Activated T-helper 9 cell treated with anti-CD3 and anti-CD28 coated beads, Interleukin-2, amount 50 U/mL, for 16 hours (primary cell): Measurements from ENCODE around the gene PRIM1.
"Not testable (repeated sequence)": the region's sequence is repeated elsewhere in the genome, so short reads cannot be mapped to it uniquely, and the experiment has no call there.

ENCODE experiments used
- DNase-seq: peaks from one replicate; pipeline ENCODE4 v3.0.0-alpha.2; 2020; ENCODE audit warnings: low read depth

The PRIM1 gene

DNA sequence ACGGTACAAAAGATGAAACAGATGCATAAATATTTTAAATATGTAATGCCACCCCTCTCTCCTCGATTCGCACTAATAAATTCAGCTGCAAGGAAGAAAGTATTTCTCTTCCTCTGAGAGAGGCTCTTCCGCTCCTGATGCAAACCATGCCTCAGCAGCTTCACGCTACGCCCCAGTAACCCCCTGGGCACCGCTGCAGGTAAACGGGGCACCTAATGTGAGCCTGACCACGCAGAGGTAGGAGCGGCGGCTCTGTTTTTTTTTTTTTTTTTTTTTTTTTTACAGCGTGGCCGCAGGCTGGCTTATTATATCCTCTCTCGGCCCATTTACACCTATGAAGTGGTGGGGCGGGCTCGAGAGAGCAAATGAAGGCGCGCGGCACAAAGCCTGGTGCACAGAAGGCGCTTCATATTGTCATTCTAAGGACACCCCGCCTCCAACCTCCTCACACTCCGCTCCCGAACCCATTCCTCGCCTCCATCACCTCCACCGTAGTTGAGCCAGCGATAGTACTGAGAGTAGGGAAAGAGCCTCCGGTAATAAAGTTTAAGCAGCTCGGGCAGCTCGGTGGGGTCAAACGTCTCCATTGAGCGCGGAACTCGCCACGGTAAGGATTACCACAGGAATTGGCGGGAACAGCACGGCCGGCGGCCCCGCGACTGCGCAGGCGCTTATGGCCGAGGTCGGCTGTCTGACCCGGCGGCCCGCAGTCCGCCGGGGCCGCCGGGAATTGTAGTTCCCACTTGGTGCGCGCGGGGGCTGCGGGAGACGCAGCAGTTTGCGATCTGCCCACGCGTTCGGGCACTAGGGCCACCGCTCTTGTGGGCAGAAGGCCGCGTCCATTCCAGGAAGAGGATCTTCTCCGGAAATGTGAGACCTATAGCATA is at the start of gene PRIM1:
TSS of gene PRIM1 (minus strand) at position 612 of the 887 bp plus-strand sequence. CDS start at position 587, 25 bp downstream.
- peak; percentile 79 for DNase-seq

- DNase-seq, result no peak
These were observed 48.1 kb upstream of the PRIM1 start for GRCh38 chr12:56800221-56800620.

DNA sequence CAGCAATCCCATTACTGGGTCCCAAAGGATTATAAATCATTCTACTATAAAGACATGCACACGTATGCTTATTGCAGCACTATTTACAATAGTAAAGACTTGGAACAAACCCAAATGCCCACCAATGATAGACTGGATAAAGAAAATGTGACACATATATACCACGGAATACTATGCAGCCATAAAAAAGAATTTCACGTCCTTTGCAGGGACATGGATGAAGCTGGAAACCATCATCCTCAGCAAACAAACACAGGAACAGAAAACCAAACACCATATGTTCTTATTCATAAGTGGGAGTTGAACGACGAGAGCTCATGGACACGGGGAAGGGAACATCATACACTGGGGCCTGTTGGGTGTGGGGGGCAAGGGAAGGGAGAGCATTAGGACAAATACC is 47.2 kb upstream of the PRIM1 start:
- DNase-seq, result not testable (repeated sequence)

GRCh38 chr12:56795791-56796190 is 43.7 kb upstream of the PRIM1 start:
- not testable (repeated sequence) for DNase-seq

DNA sequence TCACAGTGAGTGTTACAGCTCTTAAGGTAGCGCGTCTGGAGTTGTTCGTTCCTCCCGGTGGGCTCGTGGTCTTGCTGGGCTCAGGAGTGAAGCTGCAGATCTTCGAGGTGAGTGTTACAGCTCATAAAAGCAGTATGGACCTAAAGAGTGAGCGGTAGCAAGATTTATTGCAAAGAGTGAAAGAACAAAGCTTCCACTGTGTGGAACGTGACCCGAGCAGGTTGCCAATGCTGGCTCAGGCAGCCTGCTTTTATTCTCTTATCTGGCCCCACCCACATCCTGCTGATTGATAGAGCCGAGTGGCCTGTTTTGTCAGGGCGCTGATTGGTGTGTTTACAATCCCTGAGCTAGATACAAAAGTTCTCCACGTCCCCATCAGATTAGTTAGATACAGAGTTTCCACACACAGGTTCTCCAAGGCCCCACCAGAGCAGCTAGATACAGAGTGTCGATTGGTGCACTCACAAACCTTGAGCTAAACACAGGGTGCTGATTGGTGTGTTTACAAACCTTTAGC is 43.0 kb upstream of the PRIM1 start:
- not testable (repeated sequence) for DNase-seq

DNA sequence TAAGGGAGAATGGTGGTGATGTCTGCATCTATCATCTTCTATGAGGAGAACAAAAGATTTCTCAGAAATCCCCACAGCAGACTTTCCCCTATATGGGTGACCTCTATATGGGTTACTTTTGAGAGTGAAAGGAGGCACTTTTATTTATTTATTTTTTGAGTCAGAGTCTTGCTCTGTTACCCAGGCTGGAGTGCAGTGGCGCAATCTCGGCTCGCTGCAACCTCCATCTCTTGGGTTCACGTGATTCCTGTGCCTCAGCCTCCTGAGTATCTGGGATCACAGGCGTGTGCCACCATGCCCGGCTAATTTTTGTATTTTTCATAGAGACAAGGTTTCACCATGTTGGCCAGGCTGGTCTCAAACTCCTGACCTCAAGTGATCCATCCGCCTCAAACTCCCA is 41.0 kb upstream of the PRIM1 start:
- not testable (repeated sequence) for DNase-seq

DNA sequence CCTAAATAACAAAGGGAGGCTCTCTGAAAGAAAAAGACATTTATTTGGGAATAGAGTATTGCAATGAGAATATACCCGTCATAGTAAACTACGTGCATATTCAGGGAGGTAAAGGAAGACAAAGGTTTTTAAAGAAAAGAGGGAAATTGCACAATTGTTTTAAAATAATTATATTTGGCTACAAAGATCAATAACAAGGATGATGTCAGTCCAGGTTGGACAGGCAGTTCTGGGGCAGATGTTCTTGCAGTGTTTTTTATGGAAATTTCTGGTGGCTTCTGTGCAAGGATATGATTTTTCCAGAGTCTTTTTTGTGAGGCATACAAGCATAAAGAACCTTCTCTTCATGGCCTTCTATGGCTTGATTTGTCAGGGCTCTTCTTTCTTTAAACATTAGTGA is 40.6 kb upstream of the PRIM1 start:
- no peak for DNase-seq

GRCh38 chr12:56789429-56789828 is 37.3 kb upstream of the PRIM1 start:
- not testable (repeated sequence) for DNase-seq

- DNase-seq, result no peak
These were observed 35.4 kb upstream of the PRIM1 start for GRCh38 chr12:56787498-56787897.

- no peak for DNase-seq
These were observed 33.8 kb upstream of the PRIM1 start for GRCh38 chr12:56785874-56786273.

DNA sequence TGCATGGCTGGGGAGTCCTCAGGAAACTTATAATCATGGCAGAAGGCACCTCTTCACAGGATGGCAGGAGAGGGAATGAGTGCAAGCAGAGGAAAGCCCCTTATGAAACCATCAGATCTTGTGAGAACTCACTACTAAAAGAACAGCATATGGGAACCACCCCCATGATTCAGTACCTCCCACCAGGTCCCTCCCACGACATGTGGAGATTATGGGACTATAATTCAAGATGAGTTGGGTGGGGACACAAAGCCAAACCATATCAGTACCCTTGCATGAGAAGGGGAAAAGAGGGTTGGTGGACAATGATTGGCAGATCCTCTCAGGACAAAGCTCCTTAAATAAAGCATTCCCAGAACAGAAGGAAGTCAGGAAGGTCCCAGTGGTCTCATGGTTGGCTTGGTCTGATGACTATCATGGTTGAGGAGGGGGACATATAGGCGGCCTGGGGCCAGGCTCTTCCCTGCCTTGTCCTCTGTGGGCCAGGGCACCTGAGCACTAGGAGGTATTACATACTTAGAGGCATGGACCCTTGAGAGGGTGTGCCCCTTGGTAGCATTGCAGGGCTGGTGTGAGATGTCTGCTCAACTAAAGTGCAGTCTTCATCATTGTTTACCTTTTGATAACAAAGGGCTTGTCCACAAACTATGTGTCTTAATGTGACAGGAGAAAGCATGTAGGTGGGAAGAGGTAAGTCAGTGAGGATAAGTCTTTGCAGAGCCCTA is 33.2 kb upstream of the PRIM1 start:
- DNase-seq, result no peak

GRCh38 chr12:56781726-56782125 is 29.6 kb upstream of the PRIM1 start:
- no peak for DNase-seq

DNA sequence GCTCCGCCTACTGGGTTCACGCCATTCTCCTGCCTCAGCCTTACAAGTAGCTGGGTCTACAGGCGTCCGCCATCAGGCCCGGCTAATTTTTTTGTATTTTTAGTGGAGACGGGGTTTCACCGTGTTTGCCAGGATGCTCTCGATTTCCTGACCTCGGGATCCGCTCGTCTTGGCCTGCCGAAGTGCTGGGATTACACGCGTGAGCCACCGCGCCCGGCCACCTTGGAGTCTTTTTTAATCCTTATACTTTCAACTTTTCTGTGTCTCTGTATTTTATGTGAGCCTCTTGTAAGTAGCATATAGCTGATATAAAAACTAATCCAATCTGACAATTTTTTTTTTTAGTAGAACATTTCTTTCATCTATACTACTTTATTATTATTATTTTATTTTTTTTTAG is 26.6 kb upstream of the PRIM1 start:
- DNase-seq, result no peak

DNA sequence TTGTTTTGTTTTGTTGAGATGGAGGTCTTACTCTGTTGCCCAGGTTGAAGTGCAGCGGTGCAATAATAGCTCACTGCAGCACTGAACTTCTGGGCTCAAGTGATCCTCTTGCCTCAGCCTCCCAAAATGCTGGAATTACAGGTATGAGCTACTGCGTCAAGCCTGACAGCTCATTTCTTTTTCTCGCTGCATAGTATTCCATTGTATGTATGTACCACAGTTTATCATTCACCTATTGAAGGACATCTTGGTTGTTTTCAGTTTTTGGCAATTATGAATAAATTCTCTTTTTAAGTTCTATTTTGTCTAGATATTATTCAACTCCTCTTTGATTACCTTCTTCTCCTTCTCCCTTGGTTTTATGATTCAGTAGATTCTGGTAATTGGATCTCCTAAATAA is 24.5 kb upstream of the PRIM1 start:
- DNase-seq, result no peak

DNA sequence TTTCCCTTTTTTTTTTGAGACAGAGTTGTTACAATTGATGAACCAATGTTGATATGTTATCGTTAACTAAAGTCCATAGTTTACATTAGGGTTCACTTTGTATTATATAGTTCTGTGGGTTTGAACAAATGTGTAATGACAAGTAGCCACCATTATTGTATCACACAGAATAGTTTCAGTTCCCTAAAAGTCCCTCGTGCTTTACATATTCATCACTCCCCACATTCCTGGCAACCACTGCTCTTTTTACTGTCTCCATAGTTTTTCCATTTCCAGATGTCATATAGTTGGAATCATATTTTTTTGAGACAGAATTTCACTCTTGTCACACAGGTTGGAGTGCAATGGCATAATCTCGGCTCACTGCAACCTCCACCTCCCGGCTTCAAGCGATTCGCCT is 23.5 kb upstream of the PRIM1 start:
- DNase-seq, result no peak

DNA sequence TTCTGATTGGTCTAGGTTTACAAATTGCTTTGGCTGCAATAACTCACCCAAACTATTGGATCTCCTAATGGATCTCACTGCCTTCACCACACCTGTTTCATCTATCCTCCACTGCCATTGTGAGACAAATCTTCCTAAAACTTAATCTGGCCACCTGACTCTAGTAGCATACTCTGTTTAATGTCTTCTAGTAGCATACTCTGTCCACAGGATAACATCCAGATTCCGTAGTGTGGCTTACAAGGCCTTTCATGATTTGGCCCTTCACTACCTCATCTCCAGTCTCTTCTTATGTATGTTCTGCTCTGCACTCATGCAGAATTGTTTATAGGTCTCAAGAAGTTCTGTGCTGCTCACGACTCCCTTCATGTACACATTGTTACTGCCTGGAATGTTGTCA is 21.0 kb upstream of the PRIM1 start:
- DNase-seq, result no peak

- no peak for DNase-seq
These were observed 20.5 kb upstream of the PRIM1 start for GRCh38 chr12:56772625-56773024.

- DNase-seq, result no peak
These were observed 17.7 kb upstream of the PRIM1 start for GRCh38 chr12:56769868-56770267.

- no peak for DNase-seq
These were observed 16.3 kb upstream of the PRIM1 start for GRCh38 chr12:56768424-56768823.

GRCh38 chr12:56766535-56766934 is 14.4 kb upstream of the PRIM1 start:
- no peak for DNase-seq

- DNase-seq, result no peak
These were observed 11.9 kb upstream of the PRIM1 start for GRCh38 chr12:56763753-56764657.

DNA sequence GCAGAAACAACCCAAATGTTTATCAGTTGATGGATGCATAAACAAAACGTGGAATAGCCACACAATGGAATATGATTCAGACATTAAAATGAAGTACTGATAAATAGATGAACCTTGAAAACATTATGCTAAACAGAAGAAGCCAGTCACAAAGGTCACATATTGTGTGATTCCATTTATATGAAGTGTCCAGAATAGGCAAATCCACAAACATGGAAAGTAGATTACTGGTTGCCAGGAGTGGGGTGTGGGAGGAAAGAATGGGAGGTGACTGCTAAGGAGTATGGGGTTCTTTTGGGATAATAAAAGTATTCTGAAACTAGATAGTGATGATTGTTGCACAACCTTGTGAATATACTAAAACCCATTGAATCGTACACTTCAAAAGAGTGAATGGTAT is 9.7 kb upstream of the PRIM1 start:
- no peak for DNase-seq
